Ramos (cell line): ENCODE data around the gene PLEKHF1.

ENCODE experiments used
- in situ Hi-C: fragments of 300-500 bp; cut with MboI; formaldehyde crosslinking; loops from one replicate; pipeline ENCODE4 v1.14.3; 2022; ENCODE audit warnings: low sequenced_read_pairs; ENCODE audit not compliant: unreplicated experiment

PLEKHF1 gene

GRCh38 chr19:29634423-29635130, 30.7 kb upstream of the PLEKHF1 start:
- in situ Hi-C loops, result no loop called here

GRCh38 chr19:29635963-29636362, 29.3 kb upstream of the PLEKHF1 start:
- in situ Hi-C loops, result no loop called here

GRCh38 chr19:29636553-29637360, 28.5 kb upstream of the PLEKHF1 start:
- in situ Hi-C loops, result no loop called here

GRCh38 chr19:29639086-29639485, 26.2 kb upstream of the PLEKHF1 start:
- in situ Hi-C loops, result no loop called here

DNA sequence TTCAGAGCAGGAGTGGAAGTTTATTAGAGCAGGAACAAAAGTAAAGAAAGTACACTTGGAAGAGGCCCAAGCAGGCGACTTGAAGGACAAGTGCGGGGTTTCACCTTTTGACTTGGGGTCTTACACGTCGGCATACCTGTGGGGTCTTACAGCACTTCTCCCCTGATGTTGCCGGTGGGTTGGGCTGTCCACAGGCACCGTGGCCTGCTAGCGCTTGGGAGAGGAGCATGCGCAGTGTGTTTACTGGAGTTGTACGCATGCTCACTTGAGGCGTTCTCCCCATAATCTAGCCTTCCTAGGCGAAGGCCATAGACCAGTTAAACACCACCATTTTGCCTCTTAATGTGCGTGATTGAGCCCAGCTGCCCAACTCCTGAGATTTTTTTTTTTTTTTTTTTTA, 25.0 kb upstream of the PLEKHF1 start:
- in situ Hi-C loops, result no loop called here

DNA sequence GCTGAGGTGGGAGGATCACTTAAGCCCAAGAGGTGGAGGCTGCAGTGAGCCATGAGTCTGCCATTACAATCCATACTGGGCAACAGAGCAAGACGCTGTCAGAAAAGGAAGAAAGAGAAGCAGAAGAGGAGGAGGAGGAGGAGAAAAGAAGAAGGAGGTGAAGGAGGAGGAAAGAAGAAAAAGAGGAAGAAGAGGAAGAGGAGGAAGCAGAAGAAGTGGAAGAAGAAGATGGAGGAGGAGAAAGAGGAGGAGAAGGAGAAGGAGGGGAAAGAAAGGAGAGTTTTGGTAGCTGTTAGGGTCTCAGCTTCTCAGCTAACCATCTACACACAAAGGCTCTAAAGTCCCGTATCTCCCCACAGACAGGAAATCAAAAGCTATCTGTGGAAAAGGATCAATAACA, 23.7 kb upstream of the PLEKHF1 start:
- in situ Hi-C loops, result no loop called here

- in situ Hi-C loops, result no loop called here
Measured at GRCh38 chr19:29643361-29643935, 21.8 kb upstream of the PLEKHF1 start.

DNA sequence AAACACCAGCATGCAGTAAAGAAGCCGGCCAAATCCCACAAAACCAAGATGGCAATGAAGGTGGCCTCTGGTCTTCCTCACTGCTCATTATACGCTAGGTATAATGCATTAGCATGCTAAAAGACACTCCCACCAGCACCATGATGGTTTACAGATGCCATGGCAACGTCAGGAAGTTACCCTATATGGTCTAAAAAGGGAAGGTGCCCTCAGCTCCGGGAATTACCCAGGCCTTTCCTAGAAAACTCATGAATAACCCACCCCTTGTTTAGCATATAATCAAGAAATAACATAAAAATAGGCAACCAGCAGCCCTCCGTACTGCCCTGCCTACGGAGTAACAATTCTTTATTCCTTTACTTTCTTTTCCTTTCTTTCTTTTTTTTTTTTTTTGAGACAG, 21.1 kb upstream of the PLEKHF1 start:
- in situ Hi-C loops, result no loop called here

GRCh38 chr19:29645491-29645867, 19.8 kb upstream of the PLEKHF1 start:
- in situ Hi-C loops, result no loop called here

GRCh38 chr19:29645911-29646310, 19.4 kb upstream of the PLEKHF1 start:
- in situ Hi-C loops, result no loop called here

- in situ Hi-C loops, result no loop called here
Measured at GRCh38 chr19:29650772-29651387, 14.4 kb upstream of the PLEKHF1 start.

DNA sequence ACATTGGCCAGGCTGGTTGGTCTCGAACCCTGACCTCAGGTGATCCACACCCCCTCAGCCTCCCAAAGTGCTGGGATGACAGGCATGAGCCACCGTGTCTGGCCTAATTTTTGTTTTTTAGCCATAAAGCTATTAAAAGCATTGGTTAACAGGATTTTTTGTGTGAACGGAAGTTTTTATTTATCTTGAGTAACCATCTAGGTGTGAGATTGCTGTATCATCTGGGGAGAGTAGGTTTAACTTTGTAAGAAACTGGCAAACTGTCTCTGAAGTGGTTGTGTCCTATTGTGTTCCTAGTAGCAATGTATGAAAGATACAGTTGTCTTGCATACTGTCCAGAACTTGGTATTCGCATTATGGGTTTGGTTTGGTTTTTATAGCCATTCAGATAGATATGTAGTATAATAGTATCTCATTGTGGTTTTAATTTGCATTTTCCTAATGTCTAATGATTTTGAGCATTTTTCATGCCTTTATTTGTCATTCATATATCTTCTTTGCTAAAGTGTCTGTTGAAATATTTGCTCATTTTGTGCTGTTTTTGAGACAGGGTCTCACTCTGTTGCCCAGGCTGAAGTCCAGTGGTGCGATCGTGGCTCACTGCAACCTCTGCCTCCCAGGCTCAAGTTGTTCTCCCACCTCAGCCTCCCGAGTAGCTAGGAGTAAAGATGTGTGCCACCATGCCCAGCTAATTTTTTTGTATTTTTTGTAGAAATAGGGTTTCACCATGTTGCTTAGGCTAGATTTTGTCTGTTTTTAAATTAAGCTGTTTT, 13.5 kb upstream of the PLEKHF1 start:
- in situ Hi-C loops, result no loop called here

DNA sequence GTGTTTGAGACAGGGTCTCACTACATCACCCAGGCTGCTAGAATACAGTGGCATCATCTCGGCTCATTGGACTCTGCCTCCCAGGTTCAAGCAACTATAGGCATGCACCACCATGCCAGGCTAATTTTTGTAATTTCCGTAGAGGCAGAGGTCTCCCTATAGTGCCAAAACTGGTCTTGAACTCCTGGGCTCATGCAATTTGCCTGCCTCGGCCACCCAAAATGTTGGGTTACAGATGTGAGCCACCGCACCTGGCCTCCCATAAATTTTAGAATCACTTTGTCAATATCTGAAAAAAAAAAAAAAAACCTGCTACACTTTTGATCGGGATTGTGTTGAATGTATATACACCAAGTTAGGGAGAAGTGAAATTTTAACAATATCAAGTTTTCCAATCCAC, 11.9 kb upstream of the PLEKHF1 start:
- in situ Hi-C loops, result no loop called here

- in situ Hi-C loops, result no loop called here
Measured at GRCh38 chr19:29655648-29656335, 9.5 kb upstream of the PLEKHF1 start.

GRCh38 chr19:29658221-29658991, 6.9 kb upstream of the PLEKHF1 start:
- in situ Hi-C loops, result no loop called here

- in situ Hi-C loops, result no loop called here
Measured at GRCh38 chr19:29660835-29661234, 4.4 kb upstream of the PLEKHF1 start.

DNA sequence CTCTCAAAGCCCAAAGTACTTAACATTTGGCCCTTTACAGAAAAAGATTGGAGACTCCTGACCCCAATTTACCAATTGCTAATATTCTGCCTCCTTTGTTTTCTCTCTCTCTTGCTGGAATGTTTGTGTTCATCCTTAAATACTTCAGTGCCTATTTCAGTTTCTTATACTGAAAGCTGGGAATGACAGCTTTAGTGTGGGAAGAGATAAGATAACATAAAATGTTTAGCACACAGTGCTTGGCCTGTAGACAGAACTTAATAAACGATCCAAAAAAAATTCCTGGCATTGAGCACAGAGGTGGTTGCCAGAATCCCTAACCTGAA, 3.0 kb upstream of the PLEKHF1 start:
- in situ Hi-C loops, result no loop called here

GRCh38 chr19:29662604-29663404, 2.5 kb upstream of the PLEKHF1 start:
- in situ Hi-C loops, result no loop called here
